T-helper 17 cell (primary cell): ENCODE results near the gene IL4. TPM values are rescaled to one million over a fixed set of nuclear protein-coding genes. Genes with fewer than 3 reads are reported as not detected.

Experiments used
- ATAC-seq: fragments of 150-1000 bp; cut with Tn5 transposase; 2 replicates; pipeline ENCODE4 v1.10.0; 2021; ENCODE audit warnings: mild to moderate bottlenecking, moderate library complexity
- DNase-seq, 3 donors: peaks; one replicate each; pipeline versions ENCODE4 v3.0.0 to v3.0.0-alpha.2; 2020 to 2021
- H3K9me3 ChIP-seq: one replicate; pipeline ENCODE4 v1.7.0; 2013; ENCODE audit warnings: low read length, mild to moderate bottlenecking; ENCODE audit not compliant: control insufficient read depth, poor library complexity, severe bottlenecking
- H3K27ac Mint-ChIP-seq: one replicate; pipeline ENCODE4 v1.8.0; 2022; ENCODE audit warnings: mild to moderate bottlenecking, moderate library complexity, mixed read lengths
- H3K27me3 Mint-ChIP-seq: one replicate; pipeline ENCODE4 v1.8.0; 2022; ENCODE audit warnings: mixed read lengths
- H3K36me3 Mint-ChIP-seq: one replicate; pipeline ENCODE4 v1.8.0; 2022; ENCODE audit warnings: low read depth, mixed read lengths
- H3K4me1 Mint-ChIP-seq: one replicate; pipeline ENCODE4 v1.8.0; 2022; ENCODE audit warnings: mild to moderate bottlenecking, mixed read lengths
- H3K4me3 Mint-ChIP-seq: one replicate; pipeline ENCODE4 v1.8.0; 2022; ENCODE audit warnings: mild to moderate bottlenecking, moderate library complexity, mixed read lengths
- total RNA-seq, 4 donors: library from RNA in 2 of 4; stranded (reverse) in 2 of 4; gene quantifications; one replicate each; pipeline ENCODE4 v1.2.3 and lab custom pipeline; 2022 to 2026

Gene IL4
- total RNA-seq, 2 donors from 2014 or later, result not detected

DNA sequence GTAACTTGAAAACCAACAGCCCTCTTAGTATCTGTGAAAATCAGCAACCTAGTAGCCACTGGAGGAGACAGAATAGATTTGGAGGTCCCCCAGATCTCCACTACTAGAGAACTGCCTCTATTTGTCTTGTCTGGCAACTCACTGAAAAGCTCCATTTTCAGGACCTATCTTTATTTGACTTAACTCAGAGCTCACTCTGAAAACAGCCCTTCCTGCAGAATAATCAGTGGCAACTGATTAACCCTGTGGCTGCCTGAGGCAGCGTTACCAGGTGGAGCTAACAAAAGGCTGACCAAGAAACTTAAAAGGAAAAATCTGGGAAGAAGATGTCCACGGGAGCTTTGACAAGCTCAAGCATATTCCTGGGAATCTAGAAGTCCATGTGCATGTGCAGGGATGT lies 26.3 kb upstream of the IL4 start:
- Mint-ChIP-seq H3K27me3 (no peaks in the 10 kb centered on the region), H3K27ac (no peak overlapping the region), H3K4me3 (no peak overlapping the region), H3K36me3 (peaks cover 8% of the 10 kb centered on the region), H3K4me1 (no peaks in the 10 kb centered on the region)
- DNase-seq (no peak), ATAC-seq (no peak)
- peaks cover 8% of the 10 kb centered on the region for H3K9me3 ChIP-seq

DNA sequence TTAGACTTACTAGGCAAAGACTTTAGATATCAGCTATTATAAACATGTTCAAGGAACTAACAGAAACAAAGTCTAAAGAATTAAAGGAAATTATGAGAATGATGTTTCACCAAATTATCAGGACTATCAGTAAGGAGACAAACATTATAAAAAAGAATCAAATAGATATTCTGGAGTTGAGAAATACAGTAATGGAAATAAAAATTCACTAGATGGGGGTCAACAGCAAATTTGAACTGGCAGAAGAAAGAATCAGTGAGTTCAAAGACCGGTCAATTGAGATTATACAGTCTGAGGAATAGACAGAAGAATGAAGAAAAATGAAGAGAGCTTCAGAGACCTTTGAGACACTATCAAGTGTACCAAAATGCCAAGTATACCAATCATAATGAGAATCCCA lies 25.4 kb upstream of the IL4 start:
- no peak for ATAC-seq
- H3K9me3 ChIP-seq, result peaks cover 8% of the 10 kb centered on the region
- no peaks in the 10 kb centered on the region for H3K27me3 Mint-ChIP-seq
- no peak for DNase-seq
- H3K4me1 Mint-ChIP-seq, result no peaks in the 10 kb centered on the region
- H3K36me3 Mint-ChIP-seq, result peaks cover under 1% of the 10 kb centered on the region
- H3K27ac Mint-ChIP-seq, result no peak overlapping the region
- H3K4me3 Mint-ChIP-seq, result no peak overlapping the region

DNA sequence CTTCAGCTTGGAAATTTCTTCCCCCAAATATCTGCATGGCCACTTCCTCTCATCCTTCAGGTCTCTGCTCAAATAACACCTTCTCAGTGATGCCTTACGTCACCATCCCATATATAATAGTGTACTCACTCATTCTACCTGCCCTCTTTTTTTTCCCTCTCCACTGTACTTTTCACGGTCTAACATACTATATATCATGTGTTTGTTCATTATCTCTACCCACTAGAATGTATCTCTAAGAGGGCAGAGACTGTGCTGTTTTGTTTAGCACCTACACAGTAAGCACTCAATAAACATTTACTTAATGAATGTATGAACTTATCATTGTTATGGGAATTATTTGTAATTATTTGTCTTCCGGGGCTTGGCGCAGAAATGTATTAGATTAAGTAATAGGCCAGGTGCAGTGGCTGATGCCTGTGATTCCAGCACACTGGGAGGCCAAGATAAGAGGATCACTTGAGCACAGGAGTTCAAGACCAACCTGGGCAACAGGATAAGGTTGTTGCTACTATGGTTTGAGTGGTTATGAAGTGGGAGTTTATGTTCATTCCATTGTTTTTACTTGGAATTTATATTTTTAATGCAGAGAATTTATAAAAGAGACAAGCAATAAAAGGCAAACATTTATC lies 21.8 kb upstream of the IL4 start:
- Mint-ChIP-seq H3K4me1 (peaks cover 5% of the 10 kb centered on the region), H3K27me3 (peaks cover 24% of the 10 kb centered on the region), H3K4me3 (no peak overlapping the region), H3K36me3 (peaks cover 3% of the 10 kb centered on the region), H3K27ac (no peak overlapping the region)
- no peak for ATAC-seq
- DNase-seq, result no peak
- H3K9me3 ChIP-seq, result peaks cover 8% of the 10 kb centered on the region

DNA sequence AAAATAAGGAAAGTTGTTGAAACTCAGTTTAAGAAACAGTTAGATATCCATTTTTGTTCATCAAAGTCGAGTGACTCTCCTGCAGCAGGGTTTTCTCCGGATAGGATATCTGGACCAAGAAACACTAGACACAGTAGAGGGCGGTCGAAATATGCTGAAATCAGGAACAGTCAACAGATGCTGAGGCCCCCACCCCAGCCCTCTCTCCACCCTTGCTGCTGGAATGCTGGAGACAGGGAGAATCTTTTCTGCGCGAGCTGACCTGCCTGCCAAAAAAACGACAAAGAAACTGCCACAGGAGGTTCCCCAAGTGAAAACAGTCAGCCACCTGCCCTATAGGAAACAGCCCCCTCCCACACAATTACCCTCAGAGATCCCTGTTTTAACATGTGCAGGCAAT lies 20.1 kb upstream of the IL4 start:
- DNase-seq, result no peak
- peaks cover 41% of the 10 kb centered on the region for H3K27me3 Mint-ChIP-seq
- peaks cover under 1% of the 10 kb centered on the region for H3K9me3 ChIP-seq
- H3K27ac Mint-ChIP-seq, result no peak overlapping the region
- no peak overlapping the region for H3K4me3 Mint-ChIP-seq
- H3K4me1 Mint-ChIP-seq, result peaks cover 10% of the 10 kb centered on the region
- no peak for ATAC-seq
- H3K36me3 Mint-ChIP-seq, result peaks cover 3% of the 10 kb centered on the region

DNA sequence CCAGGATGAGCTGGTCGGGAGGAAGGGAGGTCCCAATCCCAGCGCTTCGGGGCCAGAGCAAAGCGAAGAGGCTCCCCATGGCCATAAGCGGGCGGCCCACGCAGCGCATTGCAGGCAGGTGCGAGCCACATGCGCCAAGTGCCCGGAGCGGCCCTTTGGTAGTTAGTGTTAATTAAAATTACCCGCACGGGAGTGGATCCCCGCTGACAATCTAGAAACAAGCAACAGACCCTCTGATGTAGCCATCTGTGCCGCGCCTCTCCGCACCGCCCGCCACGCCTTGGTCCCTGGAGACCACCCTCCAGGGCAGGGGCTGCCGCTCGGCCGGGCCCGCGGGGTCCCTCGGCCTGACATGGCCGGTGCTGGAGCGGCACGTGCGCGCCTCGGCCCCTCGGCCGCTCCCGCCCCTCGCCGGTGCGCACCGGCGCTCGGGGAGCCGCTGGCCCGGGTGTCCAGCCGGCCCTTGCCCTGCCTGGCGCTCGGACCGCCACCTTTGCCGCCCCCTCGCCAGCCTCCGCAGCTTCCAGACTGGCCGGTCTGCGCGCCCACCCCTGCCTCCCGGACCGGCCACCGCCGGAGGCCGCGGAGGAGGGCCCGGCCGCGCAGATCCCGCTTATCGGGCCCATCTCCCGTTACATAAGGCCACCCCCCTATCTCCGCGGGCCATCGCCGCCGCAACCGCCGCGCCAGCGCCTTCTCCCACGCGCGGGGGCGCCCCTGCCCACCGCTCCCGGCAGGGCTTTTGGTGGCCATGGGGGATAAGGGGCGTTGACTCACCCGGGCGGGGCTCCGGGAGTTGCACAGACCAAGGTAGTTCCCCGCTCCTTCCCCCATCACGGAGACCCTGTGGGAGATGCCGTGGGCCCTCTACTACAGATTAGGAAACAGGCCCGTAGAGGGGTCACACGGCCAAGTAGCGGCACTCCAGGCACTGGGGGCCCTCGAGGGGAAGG lies 17.7 kb upstream of the IL4 start:
- no peak overlapping the region for H3K27ac Mint-ChIP-seq
- H3K9me3 ChIP-seq, result no peaks in the 10 kb centered on the region
- peak; percentile 54 for ATAC-seq

DNA sequence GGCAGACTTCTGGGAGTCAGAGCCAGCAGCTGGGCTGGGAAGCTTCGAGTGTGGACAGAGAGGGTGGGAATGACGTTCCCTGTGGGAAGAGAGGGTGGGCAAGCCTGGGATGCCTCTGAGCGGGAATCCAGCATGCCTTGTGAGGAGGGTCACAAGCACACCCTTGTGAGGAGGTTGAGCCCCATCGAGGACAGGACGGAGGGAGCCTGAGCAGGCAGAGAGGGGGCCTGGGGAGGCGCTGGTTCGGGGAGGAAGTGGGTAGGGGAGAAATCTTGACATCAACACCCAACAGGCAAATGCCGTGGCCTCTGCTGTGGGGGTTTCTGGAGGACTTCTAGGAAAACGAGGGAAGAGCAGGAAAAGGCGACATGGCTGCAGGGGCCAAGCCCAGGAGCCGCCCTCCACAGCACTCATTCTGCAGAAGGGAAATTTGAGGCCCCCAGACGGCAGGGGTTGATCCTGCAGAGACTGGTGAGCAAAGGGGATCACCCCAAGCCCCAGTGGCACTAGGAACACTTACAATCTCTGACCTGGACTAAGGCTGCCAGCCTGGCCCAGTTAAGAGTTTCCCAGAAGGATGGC lies 16.9 kb upstream of the IL4 start:
- peaks cover 47% of the 10 kb centered on the region for H3K27me3 Mint-ChIP-seq
- peaks cover 3% of the 10 kb centered on the region for H3K36me3 Mint-ChIP-seq
- ATAC-seq (peak; percentile 46), DNase-seq (no peak)
- no peak overlapping the region for H3K27ac Mint-ChIP-seq
- H3K4me3 Mint-ChIP-seq, result peak overlapping the region; percentile 70
- no peaks in the 10 kb centered on the region for H3K9me3 ChIP-seq
- peaks cover 10% of the 10 kb centered on the region for H3K4me1 Mint-ChIP-seq

More for the DNA sequence above, 17.7 kb upstream of the IL4 start:
- H3K27me3 Mint-ChIP-seq, result peaks cover 47% of the 10 kb centered on the region
- peaks cover 10% of the 10 kb centered on the region for H3K4me1 Mint-ChIP-seq
- DNase-seq, result no peak
- peak overlapping the region; percentile 70 for H3K4me3 Mint-ChIP-seq
- H3K36me3 Mint-ChIP-seq, result peaks cover 3% of the 10 kb centered on the region

DNA sequence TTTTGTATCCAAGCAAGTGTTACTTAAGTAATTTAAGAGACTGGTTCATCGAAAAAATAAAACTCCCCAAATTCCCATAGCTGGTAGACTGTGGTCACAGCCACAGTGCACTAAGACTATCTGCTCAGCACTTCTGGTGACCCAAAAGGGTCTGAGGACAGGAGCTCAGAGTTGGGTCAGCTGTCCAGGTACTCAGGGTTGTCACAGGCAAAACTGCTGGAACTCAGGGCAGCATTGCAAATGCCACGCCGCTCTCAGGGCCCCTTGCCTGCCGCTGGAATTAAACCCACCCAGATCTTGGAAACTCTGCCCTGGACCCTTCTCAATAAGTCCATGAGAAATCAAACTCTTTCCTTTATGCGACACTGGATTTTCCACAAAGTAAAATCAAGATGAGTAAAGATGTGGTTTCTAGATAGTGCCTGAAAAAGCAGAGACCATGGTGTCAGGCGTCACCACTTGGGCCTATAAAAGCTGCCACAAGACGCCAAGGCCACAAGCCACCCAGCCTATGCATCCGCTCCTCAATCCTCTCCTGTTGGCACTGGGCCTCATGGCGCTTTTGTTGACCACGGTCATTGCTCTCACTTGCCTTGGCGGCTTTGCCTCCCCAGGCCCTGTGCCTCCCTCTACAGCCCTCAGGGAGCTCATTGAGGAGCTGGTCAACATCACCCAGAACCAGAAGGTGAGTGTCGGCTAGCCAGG lies 16.0 kb upstream of the IL4 start, which contains the start of gene IL13:
IL13 (plus strand) TSS at position 498 of the 705 bp plus-strand sequence; CDS start at position 512, 14 bp downstream.
- Mint-ChIP-seq H3K27me3 (peaks cover 47% of the 10 kb centered on the region), H3K4me3 (peak within 1 kb of the TSS; percentile 70), H3K4me1 (peaks cover 10% of the 10 kb centered on the region), H3K36me3 (peaks cover 3% of the 10 kb centered on the region), H3K27ac (no peak within 1 kb of the TSS)
- no peak for ATAC-seq
- H3K9me3 ChIP-seq, result no peaks in the 10 kb centered on the region
- DNase-seq, result no peak

DNA sequence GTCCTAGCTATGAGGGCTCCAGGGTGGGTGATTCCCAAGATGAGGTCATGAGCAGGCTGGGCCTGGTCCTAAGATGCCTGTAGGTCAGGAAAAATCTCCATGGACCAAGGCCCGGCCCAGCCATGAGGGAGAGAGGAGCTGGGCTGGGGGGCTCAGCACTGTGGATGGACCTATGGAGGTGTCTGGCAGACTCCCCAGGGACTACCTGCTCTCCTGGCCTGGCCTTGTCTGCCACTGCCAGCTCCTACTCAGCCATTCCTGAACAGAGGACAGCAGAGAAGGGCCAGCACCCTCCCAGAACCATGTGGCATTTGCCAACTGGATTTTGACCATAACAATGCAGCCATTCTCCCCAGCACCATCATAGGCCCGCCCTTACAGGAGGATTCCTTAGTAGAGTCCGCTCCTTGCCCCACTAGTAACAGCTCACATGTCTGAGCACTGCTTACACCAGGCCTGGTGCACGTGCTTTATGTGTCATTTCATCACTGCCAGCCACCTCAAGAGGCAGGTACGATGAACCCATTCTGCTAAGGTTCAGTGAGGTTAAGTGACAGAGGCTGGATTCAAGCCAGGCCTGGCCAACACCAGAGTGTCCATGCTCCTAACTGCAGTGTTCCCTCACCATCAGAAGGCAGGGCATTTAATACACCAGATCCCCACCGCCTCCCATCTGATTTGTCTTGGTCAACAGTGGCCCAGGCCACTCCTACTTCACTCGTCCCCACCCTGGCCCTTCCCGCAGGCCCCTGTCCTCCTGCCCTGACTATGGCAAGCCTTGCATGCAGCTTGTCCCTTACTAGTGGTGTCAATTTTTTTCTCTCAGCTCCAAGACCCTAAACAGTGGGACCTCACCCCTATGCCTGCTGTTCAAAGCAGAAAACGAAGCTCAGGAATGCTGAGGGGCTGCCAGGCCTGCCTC lies 15.1 kb upstream of the IL4 start:
- no peaks in the 10 kb centered on the region for H3K9me3 ChIP-seq
- ATAC-seq (no peak), DNase-seq (no peak)
- Mint-ChIP-seq H3K27me3 (peaks cover 44% of the 10 kb centered on the region), H3K36me3 (peaks cover 3% of the 10 kb centered on the region), H3K27ac (no peak overlapping the region), H3K4me1 (peaks cover 16% of the 10 kb centered on the region), H3K4me3 (no peak overlapping the region)

DNA sequence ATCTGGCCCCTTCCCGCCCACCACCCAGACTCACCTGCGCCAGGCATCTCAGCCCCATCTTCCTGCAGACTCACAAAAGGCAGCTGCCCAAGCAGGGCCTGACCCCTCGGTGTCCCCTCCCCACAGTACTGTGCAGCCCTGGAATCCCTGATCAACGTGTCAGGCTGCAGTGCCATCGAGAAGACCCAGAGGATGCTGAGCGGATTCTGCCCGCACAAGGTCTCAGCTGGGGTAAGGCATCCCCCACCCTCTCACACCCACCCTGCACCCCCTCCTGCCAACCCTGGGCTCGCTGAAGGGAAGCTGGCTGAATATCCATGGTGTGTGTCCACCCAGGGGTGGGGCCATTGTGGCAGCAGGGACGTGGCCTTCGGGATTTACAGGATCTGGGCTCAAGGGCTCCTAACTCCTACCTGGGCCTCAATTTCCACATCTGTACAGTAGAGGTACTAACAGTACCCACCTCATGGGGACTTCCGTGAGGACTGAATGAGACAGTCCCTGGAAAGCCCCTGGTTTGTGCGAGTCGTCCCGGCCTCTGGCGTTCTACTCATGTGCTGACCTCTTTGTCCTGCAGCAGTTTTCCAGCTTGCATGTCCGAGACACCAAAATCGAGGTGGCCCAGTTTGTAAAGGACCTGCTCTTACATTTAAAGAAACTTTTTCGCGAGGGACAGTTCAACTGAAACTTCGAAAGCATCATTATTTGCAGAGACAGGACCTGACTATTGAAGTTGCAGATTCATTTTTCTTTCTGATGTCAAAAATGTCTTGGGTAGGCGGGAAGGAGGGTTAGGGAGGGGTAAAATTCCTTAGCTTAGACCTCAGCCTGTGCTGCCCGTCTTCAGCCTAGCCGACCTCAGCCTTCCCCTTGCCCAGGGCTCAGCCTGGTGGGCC lies 13.9 kb upstream of the IL4 start:
- ATAC-seq (no peak), DNase-seq (no peak)
- peaks cover 19% of the 10 kb centered on the region for H3K4me1 Mint-ChIP-seq
- H3K27ac Mint-ChIP-seq, result no peak overlapping the region
- peaks cover 3% of the 10 kb centered on the region for H3K36me3 Mint-ChIP-seq
- H3K9me3 ChIP-seq, result no peaks in the 10 kb centered on the region
- peaks cover 32% of the 10 kb centered on the region for H3K27me3 Mint-ChIP-seq
- no peak overlapping the region for H3K4me3 Mint-ChIP-seq

DNA sequence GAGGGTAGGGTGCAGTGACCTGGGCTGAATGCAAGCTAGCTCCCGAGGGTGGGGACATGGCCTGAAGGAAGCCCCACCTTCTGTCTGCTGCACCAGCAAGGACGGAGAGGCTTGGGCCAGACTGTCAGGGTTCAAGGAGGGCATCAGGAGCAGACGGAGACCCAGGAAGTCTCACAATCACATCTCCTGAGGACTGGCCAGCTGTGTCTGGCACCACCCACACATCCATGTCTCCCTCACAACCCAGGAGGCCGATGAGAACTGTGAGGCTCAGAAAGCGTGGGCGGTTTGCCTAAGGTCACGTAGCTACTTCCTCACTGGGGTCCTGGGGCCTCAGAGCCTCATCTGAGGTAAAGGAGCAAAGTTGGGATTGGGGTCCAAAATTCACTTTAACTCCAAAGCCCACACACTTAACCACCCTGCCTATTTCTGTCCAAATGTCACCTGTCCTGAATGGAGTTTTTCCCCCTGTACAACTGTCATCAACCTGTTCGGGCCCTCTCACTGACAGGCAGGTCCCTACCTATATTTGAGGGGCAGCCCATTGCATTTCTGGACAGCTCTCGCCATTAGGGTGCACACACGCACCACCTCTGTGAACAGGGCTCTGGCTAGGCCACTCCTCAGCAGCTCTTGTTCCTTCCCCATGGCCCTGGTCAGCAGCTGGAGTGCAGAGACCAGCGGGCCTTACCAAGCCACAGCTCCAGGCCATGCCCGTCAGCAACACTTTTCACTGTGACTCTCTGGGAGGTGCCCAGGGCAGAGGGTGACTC lies 12.4 kb upstream of the IL4 start:
- H3K27ac Mint-ChIP-seq, result no peak overlapping the region

DNA sequence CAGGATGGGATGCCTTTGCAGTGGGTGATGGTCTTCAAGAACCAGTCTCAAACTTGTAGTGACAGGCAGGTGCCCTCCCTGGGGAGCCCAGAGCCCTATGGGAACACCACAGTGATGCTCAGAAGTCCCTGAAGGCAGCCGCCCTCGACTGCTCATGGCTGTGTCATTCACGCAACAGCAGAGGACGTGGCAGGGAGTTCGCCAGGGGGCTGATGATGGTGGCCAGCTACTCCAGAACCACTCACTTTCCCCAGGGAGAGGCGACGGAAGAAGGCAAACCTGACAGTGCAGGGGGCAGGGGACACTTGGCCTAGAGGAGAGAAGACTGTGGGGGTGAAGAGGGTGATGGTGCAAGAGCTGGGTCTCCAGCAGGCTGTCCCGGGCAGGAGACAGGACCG lies 11.8 kb upstream of the IL4 start:
- no peak for ATAC-seq
- H3K9me3 ChIP-seq, result no peaks in the 10 kb centered on the region
- H3K27ac Mint-ChIP-seq, result no peak overlapping the region
- peaks cover 28% of the 10 kb centered on the region for H3K27me3 Mint-ChIP-seq
- no peak overlapping the region for H3K4me3 Mint-ChIP-seq
- DNase-seq, result no peak
- H3K36me3 Mint-ChIP-seq, result peaks cover 2% of the 10 kb centered on the region
- peaks cover 15% of the 10 kb centered on the region for H3K4me1 Mint-ChIP-seq

More for the DNA sequence above, 12.4 kb upstream of the IL4 start:
- ATAC-seq (no peak), DNase-seq (no peak)
- Mint-ChIP-seq H3K27me3 (peaks cover 29% of the 10 kb centered on the region), H3K4me1 (peaks cover 21% of the 10 kb centered on the region), H3K4me3 (no peak overlapping the region), H3K36me3 (peaks cover 3% of the 10 kb centered on the region)
- H3K9me3 ChIP-seq, result no peaks in the 10 kb centered on the region
